ENCODE results near the gene TJP2. TPM values are rescaled to one million over a fixed set of nuclear protein-coding genes. Genes with fewer than 3 reads are reported as not detected.

Gene TJP2
- total RNA-seq, 1 donor from 2014 or later, result 152 TPM

Other genes starting within 250 kb of the TJP2 start
- not detected in 2 replicates for gene PRKACG, start 160.2 kb upstream of the TJP2 start, total RNA-seq
- gene FXN, start 138.5 kb upstream of the TJP2 start, total RNA-seq, result 2.4 and 8.7 TPM in 2 replicates
- 1.0 and 2.4 TPM in 2 replicates for gene ENTREP1, start 150.9 kb downstream of the TJP2 start, total RNA-seq